Bronchial smooth muscle cell (primary cell): ENCODE measurements around the gene CDCP1. TPM values are rescaled to one million over a fixed set of nuclear protein-coding genes. Genes with fewer than 3 reads are reported as not detected.

Experiments used
- total RNA-seq: library from RNA; depleted of rRNA; stranded (reverse); fragments of >200 nt; gene quantifications from 2 replicates; pipeline ENCODE4 v1.2.1, GENCODE V29; 2014

The CDCP1 gene, protein sequence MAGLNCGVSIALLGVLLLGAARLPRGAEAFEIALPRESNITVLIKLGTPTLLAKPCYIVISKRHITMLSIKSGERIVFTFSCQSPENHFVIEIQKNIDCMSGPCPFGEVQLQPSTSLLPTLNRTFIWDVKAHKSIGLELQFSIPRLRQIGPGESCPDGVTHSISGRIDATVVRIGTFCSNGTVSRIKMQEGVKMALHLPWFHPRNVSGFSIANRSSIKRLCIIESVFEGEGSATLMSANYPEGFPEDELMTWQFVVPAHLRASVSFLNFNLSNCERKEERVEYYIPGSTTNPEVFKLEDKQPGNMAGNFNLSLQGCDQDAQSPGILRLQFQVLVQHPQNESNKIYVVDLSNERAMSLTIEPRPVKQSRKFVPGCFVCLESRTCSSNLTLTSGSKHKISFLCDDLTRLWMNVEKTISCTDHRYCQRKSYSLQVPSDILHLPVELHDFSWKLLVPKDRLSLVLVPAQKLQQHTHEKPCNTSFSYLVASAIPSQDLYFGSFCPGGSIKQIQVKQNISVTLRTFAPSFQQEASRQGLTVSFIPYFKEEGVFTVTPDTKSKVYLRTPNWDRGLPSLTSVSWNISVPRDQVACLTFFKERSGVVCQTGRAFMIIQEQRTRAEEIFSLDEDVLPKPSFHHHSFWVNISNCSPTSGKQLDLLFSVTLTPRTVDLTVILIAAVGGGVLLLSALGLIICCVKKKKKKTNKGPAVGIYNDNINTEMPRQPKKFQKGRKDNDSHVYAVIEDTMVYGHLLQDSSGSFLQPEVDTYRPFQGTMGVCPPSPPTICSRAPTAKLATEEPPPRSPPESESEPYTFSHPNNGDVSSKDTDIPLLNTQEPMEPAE
- 1.4 and 5.5 TPM in 2 replicates for total RNA-seq

DNA sequence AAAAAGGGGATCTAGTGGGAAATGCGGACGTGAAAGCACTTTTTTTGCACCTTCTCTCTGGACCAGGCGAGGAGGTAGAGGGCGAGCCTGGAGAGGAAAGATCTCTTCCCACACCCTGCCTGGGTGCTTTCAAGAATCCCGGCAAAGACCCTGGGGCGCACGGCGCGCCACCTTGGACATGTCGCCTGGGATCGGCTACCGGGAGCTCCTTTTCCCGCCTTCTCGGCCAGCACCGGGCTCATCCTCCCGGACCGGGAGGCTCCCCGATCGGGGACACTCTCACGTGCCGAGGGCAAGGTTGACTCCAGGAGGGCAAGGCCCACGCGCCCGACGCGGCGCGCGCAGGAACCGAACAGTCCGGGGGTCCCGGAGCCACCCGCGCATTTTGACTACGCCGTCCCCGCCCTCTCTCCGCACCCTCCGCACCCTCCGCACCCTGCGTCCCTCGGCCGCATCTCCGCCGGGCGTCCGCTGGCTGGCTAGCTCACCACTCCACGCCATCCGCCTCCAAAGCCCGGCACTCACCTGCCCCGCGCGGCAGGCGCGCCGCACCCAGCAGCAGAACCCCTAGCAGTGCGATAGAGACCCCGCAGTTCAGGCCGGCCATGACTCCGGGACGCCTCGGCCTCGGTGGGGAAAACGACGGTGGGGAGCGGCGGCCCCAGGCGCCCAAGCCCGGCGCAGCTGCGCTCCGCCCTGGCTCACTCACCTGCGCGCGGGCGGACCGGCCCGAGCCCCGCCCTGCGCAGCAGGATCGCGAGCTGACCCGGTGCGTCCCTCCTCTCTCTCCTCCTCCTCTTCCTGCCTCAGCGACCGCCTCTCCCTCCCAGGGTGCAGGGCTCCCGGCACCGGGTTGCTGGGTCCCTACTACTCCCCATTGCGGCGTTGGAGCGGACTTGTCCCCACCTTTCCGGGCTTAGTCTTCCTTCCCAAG lies at the start of gene CDCP1:
CDCP1 (minus strand) TSS at position 698 of the 934 bp plus-strand sequence; CDS start at position 607, 91 bp downstream.

Other genes starting within 250 kb of the CDCP1 start
- 37.2 and 55.5 TPM in 2 replicates for gene ZDHHC3, start 170.2 kb downstream of the CDCP1 start, total RNA-seq
- gene EXOSC7, start 170.1 kb downstream of the CDCP1 start, total RNA-seq, result 60.8 and 62.1 TPM in 2 replicates
- gene CLEC3B, start 120.1 kb downstream of the CDCP1 start, total RNA-seq, result 15.6 and 33.1 TPM in 2 replicates
- gene TMEM158, start 79.9 kb upstream of the CDCP1 start, total RNA-seq, result 10.2 and 19.7 TPM in 2 replicates
- 14.3 and 18.9 TPM in 2 replicates for gene LARS2, start 242.2 kb upstream of the CDCP1 start, total RNA-seq